Spleen (tissue), 11 donors: ENCODE measurements around the gene PYROXD2. TPM values are rescaled to one million over a fixed set of nuclear protein-coding genes. Genes with fewer than 3 reads are reported as not detected.

Experiments
- DNase-seq: peaks from one replicate; pipeline ENCODE4 v3.0.0-alpha.2; 2020
- H3K27ac ChIP-seq, 8 donors: fragments of 200-600 bp; sonication (generic) in 7 of 8; 1 replicate in 4 of 8; 2 replicates in 4 of 8; pipeline versions ENCODE4 v1.5.0 to v1.8.0; 2016 to 2021; ENCODE audit warnings: inconsistent platforms in 4 of 8, mild to moderate bottlenecking in 4 of 8, moderate library complexity in 1 of 8
- H3K27me3 ChIP-seq, 7 donors: fragments of 200-600 bp; sonication (generic) in 6 of 7; replicated peaks in 1 of 7; 1 replicate in 4 of 7; 2 replicates in 3 of 7; pipeline versions ENCODE4 v1.5.0 to v1.8.0; 2016 to 2021; ENCODE audit warnings: inconsistent platforms in 3 of 7, mild to moderate bottlenecking in 1 of 7
- H3K36me3 ChIP-seq, 6 donors: fragments of 200-600 bp; sonication (generic) in 5 of 6; 1 replicate in 4 of 6; 2 replicates in 2 of 6; pipeline versions ENCODE4 v1.5.0 to v1.8.0; 2016 to 2021; ENCODE audit warnings: inconsistent platforms in 2 of 6
- H3K4me1 ChIP-seq, 6 donors: fragments of 200-600 bp; sonication (generic) in 5 of 6; 1 replicate in 3 of 6; 2 replicates in 3 of 6; pipeline versions ENCODE4 v1.5.0 to v1.8.0; 2016 to 2021; ENCODE audit warnings: inconsistent platforms in 3 of 6
- H3K4me3 ChIP-seq, 8 donors: fragments of 200-600 bp; sonication (generic) in 7 of 8; 1 replicate in 4 of 8; 2 replicates in 4 of 8; pipeline versions ENCODE4 v1.5.0 to v1.8.0; 2016 to 2021; ENCODE audit warnings: inconsistent platforms in 4 of 8, mild to moderate bottlenecking in 4 of 8, moderate library complexity in 2 of 8
- H3K9me3 ChIP-seq, 8 donors: fragments of 200-600 bp; sonication (generic) in 7 of 8; 1 replicate in 4 of 8; 2 replicates in 4 of 8; pipeline versions ENCODE4 v1.5.0 to v1.8.0; 2016 to 2021; ENCODE audit warnings: inconsistent platforms in 4 of 8
- CTCF ChIP-seq, 11 experiments: fragments of 200-600 bp in 7 of 11; fragments of 450-650 bp in 4 of 11; sonication (generic) in 4 of 11; IDR thresholded peaks in 8 of 11; conservative IDR thresholded peaks in 3 of 11; 1 replicate in 7 of 11; 2 replicates in 4 of 11; pipeline versions ENCODE4 v1.4.0 to v1.8.0; 2016 to 2021; ENCODE audit warnings: antibody characterized with exemption in 11 of 11, inconsistent platforms in 4 of 11, mild to moderate bottlenecking in 1 of 11
- POLR2A ChIP-seq, 3 donors: fragments of 450-650 bp; IDR thresholded peaks; one replicate each; pipeline ENCODE4 v1.5.1; 2017; ENCODE audit warnings: antibody characterized with exemption in 3 of 3, mild to moderate bottlenecking in 1 of 3
- POLR2AphosphoS5 ChIP-seq, 3 donors: sonication (generic); formaldehyde crosslinking; IDR thresholded peaks; one replicate each; pipeline ENCODE4 v1.5.1; 2017; ENCODE audit warnings: antibody characterized with exemption in 3 of 3
- WGBS, 5 donors: extraction: QIAGEN DNeasy Blood & Tissue Kit in 3 of 5; methylation state at CpG; one replicate each; pipeline versions ENCODE4 v1.1.5 to v1.1.7; 2013 to 2018; 5-methylcytosine and 5-hydroxymethylcytosine counted together
- intact Hi-C: fragments of 100-400 bp; cut with DNase I; formaldehyde crosslinking; loops from one replicate; pipeline ENCODE4 v1.15.0; 2023; ENCODE audit warnings: low total_unique reads
- polyA plus RNA-seq, 3 donors: library from polyadenylated mRNA; stranded (reverse); fragments of 200-250 nt; gene quantifications; one replicate each; pipeline ENCODE4 v1.2.1, GENCODE V29; 2013
- total RNA-seq, 7 donors: library from RNA; depleted of rRNA in 3 of 7; stranded (reverse); fragments of >200 nt in 3 of 7; fragmentation: NEBNext Ultra II Directional in 4 of 7; extraction: Animal tissue kit (Norgen Biotek cat#: 25700) in 4 of 7; gene quantifications; one replicate each; pipeline versions ENCODE4 v1.1.0 to v1.2.1, GENCODE V29; 2016 to 2021
- donor health status: healthy with polysubstance abuse.
- donor health status: DM: no; HTN: no; CAD: no; lungs with moderate emphysema.
- donor health status: DM: no; HTN: no; CAD: no.
- donor health status: Bipolar disorder and iron deficiency.
- donor health status: healthy.
- donor health status: DM: no; HTN: no; CAD: no.
- donor health status: DM: yes; HTN: yes; CAD: no.

Gene PYROXD2
- total and polyA plus RNA-seq, 10 donors = 4.7 to 26.0 (median 11.6) TPM

DNA sequence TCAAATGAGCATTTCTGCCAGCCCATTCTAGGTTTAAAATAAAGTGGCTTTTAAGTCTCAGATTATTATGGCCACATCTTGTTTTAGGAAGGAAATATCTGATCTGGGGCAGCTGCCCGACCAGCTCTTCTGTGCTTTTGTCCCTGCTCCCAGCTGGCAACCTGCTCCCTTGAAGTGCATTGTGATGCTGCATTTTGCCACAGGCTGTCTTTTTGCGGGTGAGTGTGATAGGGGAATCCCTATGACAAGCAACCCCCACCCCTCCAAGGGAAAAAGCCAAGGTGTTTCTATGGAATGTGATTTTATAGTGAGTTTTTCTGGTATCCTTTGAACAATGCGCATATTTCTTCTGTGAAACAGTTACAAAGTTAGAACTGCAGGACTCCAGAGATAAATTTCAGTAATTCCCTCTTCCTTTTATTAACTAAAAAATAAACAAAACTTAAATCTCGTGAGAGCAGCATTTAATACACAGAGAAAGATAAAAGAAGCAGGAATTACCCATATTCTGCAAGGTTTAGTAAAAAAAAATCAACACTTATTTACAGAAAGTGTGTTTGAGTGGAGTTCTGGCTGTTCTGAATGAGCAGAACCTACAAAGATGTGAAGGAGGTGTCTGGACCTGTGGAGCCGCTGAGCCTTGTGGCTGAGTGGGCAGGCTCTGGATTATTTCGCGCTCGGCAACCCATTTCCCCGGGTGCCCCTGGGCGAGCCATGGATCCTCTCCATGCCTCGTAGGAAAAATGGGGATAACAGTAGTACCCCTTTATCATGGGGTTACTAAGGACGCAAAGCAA lies 41.9 kb upstream of the PYROXD2 start:
- intact Hi-C loops = no loop called here
- Histone ChIP-seq H3K27ac (no peak overlapping the region), H3K36me3 (no peaks in the 10 kb centered on the region), H3K27me3 (peaks cover 0 to 36% (median 0%) of the 10 kb centered on the region in 7 donors), H3K4me1 (no peaks in the 10 kb centered on the region), H3K9me3 (no peaks in the 10 kb centered on the region), H3K4me3 (no peak overlapping the region)
- no peak for TF ChIP-seq POLR2A (IDR thresholded peaks at IDR 0.05)
- TF ChIP-seq POLR2AphosphoS5 (IDR thresholded peaks at IDR 0.05) = no peak
- no peak for TF ChIP-seq CTCF (IDR thresholded peaks at IDR 0.05 in 8 of 11, conservative IDR thresholded peaks at IDR 0.05 in 3 of 11)
- no peak for DNase-seq
- 76 to 82% (median 79%) methylated on average over 12 of the region's 12 CpGs for WGBS, 5 donors

- no peak for DNase-seq
- Histone ChIP-seq H3K9me3 (no peaks in the 10 kb centered on the region), H3K27me3 (peaks cover 0 to 36% (median 0%) of the 10 kb centered on the region in 7 donors), H3K27ac (no peak overlapping the region), H3K4me1 (no peaks in the 10 kb centered on the region), H3K4me3 (no peak overlapping the region), H3K36me3 (no peaks in the 10 kb centered on the region)
- TF ChIP-seq POLR2AphosphoS5 (IDR thresholded peaks at IDR 0.05) = no peak
- no peak for TF ChIP-seq CTCF (IDR thresholded peaks at IDR 0.05 in 8 of 11, conservative IDR thresholded peaks at IDR 0.05 in 3 of 11)
- TF ChIP-seq POLR2A (IDR thresholded peaks at IDR 0.05) = no peak
- intact Hi-C loops = no loop called here
- 59 to 92% (median 87%) methylated on average over 2 to 4 of the region's 4 CpGs for WGBS, 5 donors
Measured at GRCh38 chr10:98456043-98456570, 41.1 kb upstream of the PYROXD2 start.

GRCh38 chr10:98453729-98454128 lies 38.7 kb upstream of the PYROXD2 start:
- 49 to 71% (median 63%) methylated on average over 2 of the region's 2 CpGs for WGBS, 5 donors
- intact Hi-C loops = no loop called here
- Histone ChIP-seq H3K9me3 (no peaks in the 10 kb centered on the region), H3K36me3 (no peaks in the 10 kb centered on the region), H3K27me3 (peaks cover 0 to 36% (median 0%) of the 10 kb centered on the region in 7 donors), H3K4me3 (no peak overlapping the region), H3K27ac (no peak overlapping the region), H3K4me1 (no peaks in the 10 kb centered on the region)
- TF ChIP-seq POLR2AphosphoS5 (IDR thresholded peaks at IDR 0.05) (no peak), CTCF (IDR thresholded peaks at IDR 0.05 in 8 of 11, conservative IDR thresholded peaks at IDR 0.05 in 3 of 11) (no peak), POLR2A (IDR thresholded peaks at IDR 0.05) (no peak)
- DNase-seq = no peak

- Histone ChIP-seq H3K27ac (no peak overlapping the region), H3K36me3 (no peaks in the 10 kb centered on the region), H3K4me3 (no peak overlapping the region), H3K4me1 (peaks cover 3 to 21% (median 14%) of the 10 kb centered on the region in 6 donors), H3K9me3 (no peaks in the 10 kb centered on the region), H3K27me3 (peaks cover 0 to 12% (median 0%) of the 10 kb centered on the region in 7 donors)
- intact Hi-C loops = no loop called here
- no peak for DNase-seq
- 79 to 93% (median 80%) methylated on average over 1 of the region's 1 CpG for WGBS, 5 donors
- TF ChIP-seq CTCF (IDR thresholded peaks at IDR 0.05 in 8 of 11, conservative IDR thresholded peaks at IDR 0.05 in 3 of 11) = no peak
- no peak for TF ChIP-seq POLR2AphosphoS5 (IDR thresholded peaks at IDR 0.05)
- TF ChIP-seq POLR2A (IDR thresholded peaks at IDR 0.05) = no peak
Measured at GRCh38 chr10:98450618-98451017, 35.6 kb upstream of the PYROXD2 start.
